ENCODE results near the gene GPRC5C.

Gene GPRC5C

GRCh38 chr17:74442670-74443515 is 11.0 kb downstream of the GPRC5C start:
- TF ChIP-seq, protein P1, sequence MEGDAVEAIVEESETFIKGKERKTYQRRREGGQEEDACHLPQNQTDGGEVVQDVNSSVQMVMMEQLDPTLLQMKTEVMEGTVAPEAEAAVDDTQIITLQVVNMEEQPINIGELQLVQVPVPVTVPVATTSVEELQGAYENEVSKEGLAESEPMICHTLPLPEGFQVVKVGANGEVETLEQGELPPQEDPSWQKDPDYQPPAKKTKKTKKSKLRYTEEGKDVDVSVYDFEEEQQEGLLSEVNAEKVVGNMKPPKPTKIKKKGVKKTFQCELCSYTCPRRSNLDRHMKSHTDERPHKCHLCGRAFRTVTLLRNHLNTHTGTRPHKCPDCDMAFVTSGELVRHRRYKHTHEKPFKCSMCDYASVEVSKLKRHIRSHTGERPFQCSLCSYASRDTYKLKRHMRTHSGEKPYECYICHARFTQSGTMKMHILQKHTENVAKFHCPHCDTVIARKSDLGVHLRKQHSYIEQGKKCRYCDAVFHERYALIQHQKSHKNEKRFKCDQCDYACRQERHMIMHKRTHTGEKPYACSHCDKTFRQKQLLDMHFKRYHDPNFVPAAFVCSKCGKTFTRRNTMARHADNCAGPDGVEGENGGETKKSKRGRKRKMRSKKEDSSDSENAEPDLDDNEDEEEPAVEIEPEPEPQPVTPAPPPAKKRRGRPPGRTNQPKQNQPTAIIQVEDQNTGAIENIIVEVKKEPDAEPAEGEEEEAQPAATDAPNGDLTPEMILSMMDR (IDR thresholded peaks at IDR 0.05; ENCODE audit: insufficient read depth, missing control alignments), result no peak
- DNase-seq (ENCODE audit: insufficient read length, low spot score) (no peak), FAIRE-seq (no peak)

DNA sequence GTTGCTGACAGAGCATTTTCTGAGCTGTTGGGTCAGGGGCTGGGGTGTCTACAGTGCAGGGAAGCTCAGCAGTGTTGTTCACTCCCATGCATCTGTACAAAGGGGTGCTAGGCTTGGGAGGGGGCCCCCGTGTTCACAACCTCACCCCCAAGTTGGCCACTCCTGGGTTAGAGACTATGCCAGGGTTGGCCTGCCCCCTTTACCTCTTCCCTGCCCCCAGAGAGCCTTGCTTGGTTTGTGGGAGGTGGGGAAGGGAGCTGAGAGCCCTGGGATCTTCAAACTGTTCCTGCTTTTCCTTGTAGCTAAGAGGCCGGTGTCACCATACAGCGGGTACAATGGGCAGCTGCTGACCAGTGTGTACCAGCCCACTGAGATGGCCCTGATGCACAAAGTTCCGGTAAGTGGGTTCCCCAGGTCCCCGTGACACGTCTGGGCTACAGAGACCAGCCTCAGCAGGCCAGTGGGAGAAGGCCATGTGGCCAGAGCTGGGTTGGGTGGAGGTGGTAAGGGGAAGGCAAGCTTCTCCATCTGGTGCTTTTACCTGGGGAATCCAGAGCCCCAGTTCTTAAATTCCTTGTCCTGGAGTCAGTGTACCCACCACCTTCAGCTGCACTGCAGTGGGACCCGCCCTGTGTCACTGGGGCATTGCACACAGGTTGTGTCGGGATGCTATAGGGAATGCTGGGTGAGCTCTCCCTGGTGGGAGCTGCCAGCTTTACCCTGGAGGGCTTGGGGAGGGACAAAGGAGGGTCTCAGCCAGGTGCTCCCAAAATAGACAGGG is 11.8 kb downstream of the GPRC5C start:
- TF ChIP-seq, protein P1 (IDR thresholded peaks at IDR 0.05; ENCODE audit: insufficient read depth, missing control alignments), result no peak
- FAIRE-seq (no peak), DNase-seq (ENCODE audit: insufficient read length, low spot score) (no peak)

DNA sequence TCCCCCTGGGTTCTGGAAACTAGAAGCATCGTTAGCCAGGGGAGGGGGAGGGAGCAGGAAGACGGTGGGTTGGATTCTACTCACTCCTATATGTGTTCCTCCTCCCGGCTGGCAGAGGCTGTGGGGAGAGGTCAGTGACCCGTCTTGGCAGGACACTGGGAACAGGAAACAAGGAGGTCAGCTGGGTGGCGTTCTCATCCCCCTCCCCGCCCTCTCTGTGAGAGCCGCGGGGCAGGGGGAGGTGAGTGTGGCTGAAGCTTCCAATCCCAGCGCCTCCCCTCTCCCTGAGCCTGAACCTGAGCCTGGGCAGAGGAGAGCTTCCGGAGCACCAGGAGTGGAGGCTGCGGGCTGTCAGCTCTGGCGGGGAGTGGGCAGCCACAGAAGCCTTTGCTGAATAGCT is 12.5 kb downstream of the GPRC5C start:
- DNase-seq (ENCODE audit: insufficient read length, low spot score) (no peak), FAIRE-seq (no peak)
- TF ChIP-seq, protein P1 (IDR thresholded peaks at IDR 0.05; ENCODE audit: insufficient read depth, missing control alignments), result no peak

DNA sequence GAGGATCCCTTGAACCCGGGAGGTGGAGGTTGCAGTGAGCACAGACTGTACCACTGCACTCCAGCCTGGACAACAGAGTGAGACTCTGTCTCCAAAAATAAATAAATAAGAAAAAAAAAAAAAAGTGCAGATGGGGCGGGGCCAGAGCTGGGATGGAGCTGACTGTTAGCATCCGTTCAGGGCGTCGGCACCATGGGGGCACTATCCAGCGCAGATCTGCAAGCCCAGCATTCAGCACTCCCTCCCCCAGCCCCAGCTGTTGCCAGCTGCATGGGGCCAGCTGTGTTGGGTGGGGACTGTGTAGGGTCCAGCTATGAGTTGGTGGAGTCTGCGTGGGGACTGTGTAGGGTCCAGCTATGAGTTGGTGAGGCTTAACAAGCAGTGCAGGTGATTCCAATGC is 13.3 kb downstream of the GPRC5C start:
- TF ChIP-seq, protein P1 (IDR thresholded peaks at IDR 0.05; ENCODE audit: insufficient read depth, missing control alignments), result no peak
- DNase-seq (ENCODE audit: insufficient read length, low spot score), result no peak
- no peak for FAIRE-seq

GRCh38 chr17:74446551-74447500 is 14.9 kb downstream of the GPRC5C start:
- FAIRE-seq (no peak), DNase-seq (ENCODE audit: insufficient read length, low spot score) (no peak)

DNA sequence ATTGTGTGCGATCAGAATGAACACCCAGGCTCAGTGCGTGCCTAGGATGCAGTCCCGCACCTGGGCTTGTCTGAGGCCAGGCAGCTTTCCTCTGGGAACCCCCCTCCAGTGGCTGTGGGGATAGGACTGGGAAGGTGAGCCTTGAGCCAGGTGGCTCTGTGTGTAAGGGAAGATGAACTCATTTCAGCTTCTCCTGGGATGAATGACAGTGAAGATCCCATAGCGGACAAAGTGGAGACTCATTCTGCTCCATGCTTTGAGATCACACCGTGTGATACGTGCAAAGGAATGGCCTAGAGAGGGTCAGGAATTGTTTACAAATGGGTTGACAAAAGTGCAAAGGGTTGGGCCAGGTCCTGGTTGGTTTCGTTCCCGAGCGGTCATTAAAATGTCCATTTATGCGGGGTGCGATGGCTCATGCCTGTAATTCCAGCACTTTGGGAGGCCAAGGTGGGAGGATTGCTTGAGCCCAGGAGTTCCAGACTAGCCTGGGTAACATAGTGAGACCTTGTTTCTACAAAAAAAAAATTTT is 15.8 kb downstream of the GPRC5C start:
- FAIRE-seq (no peak), DNase-seq (ENCODE audit: insufficient read length, low spot score) (no peak)
- TF ChIP-seq, protein P1 (IDR thresholded peaks at IDR 0.05; ENCODE audit: insufficient read depth, missing control alignments), result no peak

More at GRCh38 chr17:74446551-74447500, 14.9 kb downstream of the GPRC5C start:
- TF ChIP-seq, protein P1 (IDR thresholded peaks at IDR 0.05; ENCODE audit: insufficient read depth, missing control alignments), result no peak

Data from D721Med (cell line).